ENCODE data around the gene ZNF219. TPM values are rescaled to one million over a fixed set of nuclear protein-coding genes. Genes with fewer than 3 reads are reported as not detected.

Gene ZNF219
- total and polyA plus RNA-seq, 10 of the 15 experiments (the other 5 are each of a cell fraction or from before 2014, with no cell fraction given), result 0.16 to 6.4 (median 1.9) TPM

DNA sequence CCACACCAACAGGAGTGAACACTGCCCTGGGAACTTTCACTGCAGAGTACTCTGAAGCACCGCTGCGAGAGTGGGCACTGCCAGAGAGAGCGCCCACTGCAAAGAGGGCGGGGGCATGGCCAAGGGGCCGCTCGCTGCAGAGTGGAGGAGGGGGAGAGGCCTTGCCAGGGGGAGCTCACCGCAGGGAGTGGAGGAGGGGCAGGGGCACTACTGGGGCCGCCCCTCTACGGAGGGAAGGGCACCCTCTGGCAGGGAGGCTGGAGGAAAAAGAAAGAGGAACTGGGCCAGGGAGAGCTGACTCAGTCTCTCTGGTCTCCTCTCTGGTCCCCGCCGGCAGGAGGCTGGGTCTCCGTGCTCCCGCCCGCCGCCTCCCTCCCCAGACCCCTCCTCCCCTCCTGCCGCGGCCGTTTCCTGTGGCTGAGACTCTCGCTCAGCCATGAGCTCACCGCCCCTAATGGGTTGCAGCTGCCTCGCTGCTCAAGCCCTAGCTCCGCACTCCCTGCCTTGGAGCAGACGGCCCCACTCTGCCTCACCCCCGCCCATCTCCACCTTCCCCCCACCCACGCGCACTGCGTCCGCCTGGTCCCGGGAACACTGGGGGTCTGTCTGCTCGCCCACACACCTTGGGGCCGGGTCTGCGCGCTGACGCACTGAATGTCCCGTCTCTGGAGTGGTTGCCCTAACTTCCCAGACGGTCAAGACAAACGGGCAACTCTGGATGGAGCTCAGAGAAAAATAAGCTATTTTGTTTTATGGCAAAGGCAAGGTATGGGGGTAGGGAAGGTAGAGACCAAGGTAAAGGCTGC lies 27.0 kb downstream of the ZNF219 start (continued):
- TF ChIP-seq, protein P1, sequence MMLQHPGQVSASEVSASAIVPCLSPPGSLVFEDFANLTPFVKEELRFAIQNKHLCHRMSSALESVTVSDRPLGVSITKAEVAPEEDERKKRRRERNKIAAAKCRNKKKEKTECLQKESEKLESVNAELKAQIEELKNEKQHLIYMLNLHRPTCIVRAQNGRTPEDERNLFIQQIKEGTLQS (IDR thresholded peaks at IDR 0.05; ENCODE audit: borderline replicate concordance, extremely low read depth, low read depth, low read length), result no peak
- TF ChIP-seq PAX5 (IDR thresholded peaks at IDR 0.05; ENCODE audit: borderline replicate concordance, low read depth, low read length) (peak; percentile 11; the same call in 1 of the 2 replicates), ZBED1 (IDR thresholded peaks at IDR 0.05; ENCODE audit: borderline replicate concordance) (no peak), CTCF (IDR thresholded peaks at IDR 0.05 in 2 of 3, conservative IDR thresholded peaks at IDR 0.05 in 1 of 3; ENCODE audit: control insufficient read depth in 2 of 3, extremely low read depth in 1 of 3, insufficient read depth in 1 of 3, low read depth in 3 of 3, low read length in 3 of 3) (no peak), NKRF (conservative IDR thresholded peaks at IDR 0.05) (no peak), ATF7 (IDR thresholded peaks at IDR 0.05; ENCODE audit: low read depth) (peak; percentile 44; the same call in 1 of the 2 replicates), ZNF24 (IDR thresholded peaks at IDR 0.05) (no peak), HCFC1 (IDR thresholded peaks at IDR 0.05; ENCODE audit: low read length) (no peak), NFYB (IDR thresholded peaks at IDR 0.05; ENCODE audit: insufficient read depth, low read depth, low read length) (no peak), CBFB (IDR thresholded peaks at IDR 0.05; ENCODE audit: low read depth) (no peak), NR2F1 (conservative IDR thresholded peaks at IDR 0.05) (0 out of 2 replicates have a peak, but pooled peaks have one; percentile 26), EP300 (IDR thresholded peaks at IDR 0.05; ENCODE audit: borderline replicate concordance in 1 of 2, control insufficient read depth in 1 of 2, low read depth in 2 of 2, low read length in 2 of 2) (no peak), SUPT20H (IDR thresholded peaks at IDR 0.05; ENCODE audit: borderline replicate concordance, control insufficient read depth, low read depth, low read length) (no peak), SMAD5 (IDR thresholded peaks at IDR 0.05; ENCODE audit: low read depth) (no peak), FOXK2 (IDR thresholded peaks at IDR 0.05) (no peak), EGR1 (IDR thresholded peaks at IDR 0.05; ENCODE audit: borderline replicate concordance in 1 of 2, low read depth in 2 of 2, low read length in 2 of 2) (0 out of 3 replicates have a peak, but pooled peaks of 1 of the 2 experiments have one; percentile 44), RFX5 (IDR thresholded peaks at IDR 0.05; ENCODE audit: low read depth, low read length) (no peak), POLR2A (IDR thresholded peaks at IDR 0.05; ENCODE audit: low read depth, low read length) (no peak), DPF2 (IDR thresholded peaks at IDR 0.05) (peak; percentile 51; the same call in 1 of the 2 replicates), RCOR1 (conservative IDR thresholded peaks at IDR 0.05; ENCODE audit: low read depth, low read length) (no peak), GATAD2B (conservative IDR thresholded peaks at IDR 0.05; ENCODE audit: low read depth) (peak; percentile 79), IKZF1 (conservative IDR thresholded peaks at IDR 0.05) (peak; percentile 66)
- TF ChIP-seq, protein P2, sequence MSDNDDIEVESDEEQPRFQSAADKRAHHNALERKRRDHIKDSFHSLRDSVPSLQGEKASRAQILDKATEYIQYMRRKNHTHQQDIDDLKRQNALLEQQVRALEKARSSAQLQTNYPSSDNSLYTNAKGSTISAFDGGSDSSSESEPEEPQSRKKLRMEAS (IDR thresholded peaks at IDR 0.05; ENCODE audit: low read depth, low read length), result no peak
- TF ChIP-seq, protein P3, sequence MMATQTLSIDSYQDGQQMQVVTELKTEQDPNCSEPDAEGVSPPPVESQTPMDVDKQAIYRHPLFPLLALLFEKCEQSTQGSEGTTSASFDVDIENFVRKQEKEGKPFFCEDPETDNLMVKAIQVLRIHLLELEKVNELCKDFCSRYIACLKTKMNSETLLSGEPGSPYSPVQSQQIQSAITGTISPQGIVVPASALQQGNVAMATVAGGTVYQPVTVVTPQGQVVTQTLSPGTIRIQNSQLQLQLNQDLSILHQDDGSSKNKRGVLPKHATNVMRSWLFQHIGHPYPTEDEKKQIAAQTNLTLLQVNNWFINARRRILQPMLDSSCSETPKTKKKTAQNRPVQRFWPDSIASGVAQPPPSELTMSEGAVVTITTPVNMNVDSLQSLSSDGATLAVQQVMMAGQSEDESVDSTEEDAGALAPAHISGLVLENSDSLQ (IDR thresholded peaks at IDR 0.05), result no peak
